Parathyroid adenoma (tissue), 2 donors: Measurements from ENCODE around the gene SAMM50.

Experiments
- H2AFZ ChIP-seq: fragments of 300-600 bp; sonication (generic); one replicate; pipeline ENCODE4 v1.7.0; 2017; ENCODE audit warnings: antibody characterized with exemption, mild to moderate bottlenecking
- H3K27ac ChIP-seq: fragments of 300-600 bp; sonication (generic); one replicate; pipeline ENCODE4 v1.7.0; 2017
- H3K27me3 ChIP-seq: fragments of 300-600 bp; sonication (generic); one replicate; pipeline ENCODE4 v1.7.0; 2017; ENCODE audit warnings: low read length; ENCODE audit not compliant: control insufficient read depth, insufficient read depth
- H3K36me3 ChIP-seq: fragments of 300-600 bp; sonication (generic); one replicate; pipeline ENCODE4 v1.7.0; 2017; ENCODE audit warnings: low read length; ENCODE audit not compliant: control insufficient read depth, insufficient read depth
- H3K4me1 ChIP-seq: fragments of 300-600 bp; sonication (generic); one replicate; pipeline ENCODE4 v1.7.0; 2017; ENCODE audit warnings: control low read depth
- H3K4me2 ChIP-seq: fragments of 300-600 bp; sonication (generic); one replicate; pipeline ENCODE4 v1.7.0; 2017; ENCODE audit warnings: low read length
- H3K4me3 ChIP-seq: fragments of 300-600 bp; sonication (generic); one replicate; pipeline ENCODE4 v1.7.0; 2017; ENCODE audit warnings: low read depth, low read length
- H3K79me2 ChIP-seq: fragments of 300-600 bp; sonication (generic); one replicate; pipeline ENCODE4 v1.7.0; 2017; ENCODE audit warnings: control low read depth
- H3K9ac ChIP-seq: fragments of 300-600 bp; sonication (generic); one replicate; pipeline ENCODE4 v1.7.0; 2017; ENCODE audit warnings: mild to moderate bottlenecking
- H3K9me3 ChIP-seq: fragments of 300-600 bp; sonication (generic); one replicate; pipeline ENCODE4 v1.7.0; 2017; ENCODE audit warnings: low read length; ENCODE audit not compliant: control insufficient read depth
- CTCF ChIP-seq: fragments of 300-600 bp; sonication (generic); IDR thresholded peaks from one replicate; pipeline ENCODE4 v1.7.0; 2017; ENCODE audit warnings: antibody characterized with exemption, mild to moderate bottlenecking
- donor health status: primary hyperparathyroidism.

SAMM50 gene

GRCh38 chr22:43955040-43955882 lies at the start of gene SAMM50:
Gene SAMM50 (plus strand): TSS chr22:43955442. CDS start chr22:43955578, 136 bp downstream.
- no peaks in the 10 kb centered on the region for H3K27me3 ChIP-seq

GRCh38 chr22:43905681-43906080 lies 49.6 kb upstream of the SAMM50 start:
- Histone ChIP-seq H3K36me3 (no peaks in the 10 kb centered on the region), H3K9ac (no peak overlapping the region), H2AFZ (no peak overlapping the region), H3K4me3 (no peak overlapping the region), H3K27me3 (no peaks in the 10 kb centered on the region), H3K9me3 (no peaks in the 10 kb centered on the region), H3K27ac (no peak overlapping the region), H3K4me1 (no peaks in the 10 kb centered on the region), H3K4me2 (no peak overlapping the region), H3K79me2 (no peaks in the 10 kb centered on the region)
- TF ChIP-seq CTCF = no peak

More at GRCh38 chr22:43955040-43955882, at the start of gene SAMM50:
- Histone ChIP-seq H3K4me1 (peaks cover 4% of the 10 kb centered on the region), H3K4me3 (peak within 1 kb of the TSS; percentile 91), H3K9ac (peak within 1 kb of the TSS; percentile 33), H3K36me3 (no peaks in the 10 kb centered on the region), H3K9me3 (no peaks in the 10 kb centered on the region), H3K79me2 (peaks cover 8% of the 10 kb centered on the region), H3K4me2 (peak within 1 kb of the TSS; percentile 99), H2AFZ (peak within 1 kb of the TSS; percentile 86), H3K27ac (peak within 1 kb of the TSS; percentile 67)
- no peak for TF ChIP-seq CTCF

GRCh38 chr22:43909708-43910107 lies 45.5 kb upstream of the SAMM50 start:
- no peak for TF ChIP-seq CTCF
- Histone ChIP-seq H3K4me3 (no peak overlapping the region), H3K4me2 (no peak overlapping the region), H3K36me3 (no peaks in the 10 kb centered on the region), H3K27me3 (no peaks in the 10 kb centered on the region), H3K9ac (no peak overlapping the region), H2AFZ (no peak overlapping the region), H3K27ac (no peak overlapping the region), H3K79me2 (no peaks in the 10 kb centered on the region), H3K9me3 (no peaks in the 10 kb centered on the region), H3K4me1 (no peaks in the 10 kb centered on the region)

- H3K36me3 ChIP-seq = no peaks in the 10 kb centered on the region
- H3K27me3 ChIP-seq = no peaks in the 10 kb centered on the region
- H3K4me3 ChIP-seq = no peak overlapping the region
- H3K27ac ChIP-seq = no peak overlapping the region
- no peaks in the 10 kb centered on the region for H3K79me2 ChIP-seq
- no peaks in the 10 kb centered on the region for H3K9me3 ChIP-seq
- H2AFZ ChIP-seq = no peak overlapping the region
- no peak overlapping the region for H3K9ac ChIP-seq
- no peaks in the 10 kb centered on the region for H3K4me1 ChIP-seq
- H3K4me2 ChIP-seq = no peak overlapping the region
- TF ChIP-seq CTCF = no peak
Observed at GRCh38 chr22:43910178-43910695, 45.0 kb upstream of the SAMM50 start.
